Suppressor macrophage treated with lipopolysaccharide for 1 hour (primary cell): ENCODE data around the gene IZUMO2.
"Not testable (repeated sequence)": the region's sequence is repeated elsewhere in the genome, so short reads cannot be mapped to it uniquely, and the experiment has no call there.

Experiments used
- DNase-seq, 3 donors: peaks; one replicate each; pipeline ENCODE4 v3.0.0-alpha.2; 2020 to 2022

Gene IZUMO2

GRCh38 chr19:50181121-50181520 lies 18.0 kb upstream of the IZUMO2 start:
- no peak for DNase-seq

- no peak for DNase-seq
Observed at GRCh38 chr19:50178859-50179537, 15.9 kb upstream of the IZUMO2 start.

- DNase-seq = no peak
Observed at GRCh38 chr19:50178320-50178719, 15.2 kb upstream of the IZUMO2 start.

GRCh38 chr19:50176775-50177174 lies 13.7 kb upstream of the IZUMO2 start:
- DNase-seq = no peak

- no peak for DNase-seq
Observed at GRCh38 chr19:50175924-50176323, 12.8 kb upstream of the IZUMO2 start.

GRCh38 chr19:50174100-50174793 lies 11.2 kb upstream of the IZUMO2 start:
- DNase-seq = no peak

GRCh38 chr19:50173127-50173526 lies 10.0 kb upstream of the IZUMO2 start:
- DNase-seq = peak in 1 of 3 donors; percentile 16

- DNase-seq = no peak
Observed at GRCh38 chr19:50172726-50173125, 9.6 kb upstream of the IZUMO2 start.

- no peak for DNase-seq
Observed at GRCh38 chr19:50171752-50172151, 8.7 kb upstream of the IZUMO2 start.

- no peak for DNase-seq
Observed at GRCh38 chr19:50167314-50167721, 4.2 kb upstream of the IZUMO2 start.

GRCh38 chr19:50159078-50159477 lies 4.0 kb downstream of the IZUMO2 start:
- no peak for DNase-seq

GRCh38 chr19:50158577-50158976 lies 4.5 kb downstream of the IZUMO2 start:
- no peak for DNase-seq

- DNase-seq = no peak
Observed at GRCh38 chr19:50155520-50156109, 7.5 kb downstream of the IZUMO2 start.

- no peak for DNase-seq
Observed at GRCh38 chr19:50154529-50154928, 8.6 kb downstream of the IZUMO2 start.

- DNase-seq = no peak
Observed at GRCh38 chr19:50152578-50152977, 10.5 kb downstream of the IZUMO2 start.

GRCh38 chr19:50148528-50148927 lies 14.6 kb downstream of the IZUMO2 start:
- no peak for DNase-seq

- DNase-seq = peak; percentile 74 to 95 (median 83)
Observed at GRCh38 chr19:50147462-50148423, 15.3 kb downstream of the IZUMO2 start.

- peak in 1 of 3 donors; percentile 5 for DNase-seq
Observed at GRCh38 chr19:50141921-50142320, 21.2 kb downstream of the IZUMO2 start.

- not testable (repeated sequence) for DNase-seq
Observed at GRCh38 chr19:50140118-50140845, 22.8 kb downstream of the IZUMO2 start.

- not testable (repeated sequence) for DNase-seq
Observed at GRCh38 chr19:50136603-50137365, 26.3 kb downstream of the IZUMO2 start.

GRCh38 chr19:50135856-50136602 lies 27.1 kb downstream of the IZUMO2 start:
- not testable (repeated sequence) for DNase-seq
